VCaP (cell line): Measurements from ENCODE around the gene CDC45.

Experiments
- H3K27ac ChIP-seq: fragments of 450-650 bp; 2 replicates; pipeline ENCODE4 v1.5.1; 2017
- CTCF ChIP-seq: fragments of 450-650 bp; conservative IDR thresholded peaks from 2 replicates; pipeline ENCODE4 v1.5.1; 2017; ENCODE audit warnings: mild to moderate bottlenecking, moderate library complexity

The CDC45 gene

GRCh38 chr22:19466848-19467752 lies 12.6 kb upstream of the CDC45 start:
- no peak for TF ChIP-seq CTCF

GRCh38 chr22:19467912-19468311 lies 11.8 kb upstream of the CDC45 start:
- no peak for TF ChIP-seq CTCF
- H3K27ac ChIP-seq = no peak overlapping the region

More at GRCh38 chr22:19466848-19467752, 12.6 kb upstream of the CDC45 start:
- H3K27ac ChIP-seq = no peak overlapping the region

- TF ChIP-seq CTCF = no peak
- no peak overlapping the region for H3K27ac ChIP-seq
Observed at GRCh38 chr22:19469421-19469820, 10.3 kb upstream of the CDC45 start.

- no peak overlapping the region for H3K27ac ChIP-seq
- no peak for TF ChIP-seq CTCF
Observed at GRCh38 chr22:19470010-19470409, 9.7 kb upstream of the CDC45 start.

- H3K27ac ChIP-seq = no peak overlapping the region
- no peak for TF ChIP-seq CTCF
Observed at GRCh38 chr22:19471572-19471971, 8.1 kb upstream of the CDC45 start.

GRCh38 chr22:19472233-19472632 lies 7.5 kb upstream of the CDC45 start:
- no peak overlapping the region for H3K27ac ChIP-seq
- TF ChIP-seq CTCF = no peak

GRCh38 chr22:19473578-19473977 lies 6.1 kb upstream of the CDC45 start:
- no peak for TF ChIP-seq CTCF
- no peak overlapping the region for H3K27ac ChIP-seq
